HEK293 (cell line): ENCODE measurements around the gene IPCEF1.

Experiments used
- CTCF ChIA-PET: fragments of 350-600 bp; formaldehyde crosslinking; extraction: SDS; loops from one replicate; lab custom pipeline; 2021; ENCODE audit warnings: antibody characterized with exemption; lab: Yijun Ruan, JAX
- POLR2A ChIA-PET: fragments of 300-600 bp; formaldehyde crosslinking; extraction: SDS; loops from one replicate; lab custom pipeline; 2020; ENCODE audit warnings: antibody characterized with exemption, inconsistent platforms; lab: Yijun Ruan, JAX
- H3K27ac ChIP-seq: fragments of 200-500 bp; sonication (Bioruptor generic); 2 replicates; pipeline ENCODE4 v1.5.1; 2014; ENCODE audit warnings: low read depth, low read length, control low read depth, inconsistent platforms; ENCODE audit errors: extremely low read depth
- H3K36me3 ChIP-seq, 2 experiments: fragments of 200-500 bp in 1 of 2; sonication (Bioruptor generic) in 1 of 2; 1 replicate in 1 of 2; 2 replicates in 1 of 2; pipeline ENCODE4 v1.5.1; 2014 to 2017; ENCODE audit warnings: inconsistent platforms in 2 of 2, low read length in 2 of 2; ENCODE audit not compliant: control insufficient read depth in 2 of 2, insufficient read depth in 1 of 2
- H3K4me1 ChIP-seq: fragments of 200-500 bp; sonication (Bioruptor generic); 2 replicates; pipeline ENCODE4 v1.5.1; 2014; ENCODE audit warnings: mild to moderate bottlenecking, low read length, inconsistent platforms; ENCODE audit not compliant: control insufficient read depth, insufficient read depth
- H3K4me3 ChIP-seq: 2 replicates; pipeline ENCODE4 v1.5.1; 2011; ENCODE audit warnings: low read depth, mild to moderate bottlenecking, control low read depth, low read length, moderate library complexity
- H3K9me3 ChIP-seq: fragments of 200-500 bp; sonication (Bioruptor generic); 2 replicates; pipeline ENCODE4 v1.5.1; 2014; ENCODE audit warnings: low read depth, low read length, inconsistent platforms; ENCODE audit not compliant: control insufficient read depth, insufficient read depth
- GLI2 ChIP-seq: fragments of 450-650 bp; formaldehyde crosslinking; IDR thresholded peaks from 2 replicates; pipeline ENCODE4; 2017; ENCODE audit warnings: missing biosample characterization, missing genetic modification characterization, low read depth, borderline replicate concordance
- GLIS1 ChIP-seq: fragments of 450-650 bp; formaldehyde crosslinking; IDR thresholded peaks from 2 replicates; pipeline ENCODE4 v1.5.1; 2016; ENCODE audit warnings: missing biosample characterization, missing genetic modification characterization
- HOXC10 ChIP-seq: sonication (generic); formaldehyde crosslinking; IDR thresholded peaks from 2 replicates; pipeline ENCODE4 v1.8.1; 2023; ENCODE audit warnings: mild to moderate bottlenecking, missing genetic modification reagents
- INSM2 ChIP-seq: fragments of 450-650 bp; formaldehyde crosslinking; IDR thresholded peaks from 2 replicates; pipeline ENCODE4 v1.5.1; 2016; ENCODE audit warnings: missing biosample characterization, missing genetic modification characterization
- KLF8 ChIP-seq: fragments of 450-650 bp; formaldehyde crosslinking; IDR thresholded peaks from 2 replicates; pipeline ENCODE4 v1.5.1; 2016; ENCODE audit warnings: missing biosample characterization, missing genetic modification characterization
- PRDM1 ChIP-seq: fragments of 450-650 bp; formaldehyde crosslinking; IDR thresholded peaks from 2 replicates; pipeline ENCODE4; 2016; ENCODE audit warnings: missing biosample characterization, missing genetic modification characterization
- SP2 ChIP-seq: fragments of 450-650 bp; formaldehyde crosslinking; IDR thresholded peaks from 2 replicates; pipeline ENCODE4 v1.5.1; 2016; ENCODE audit warnings: missing biosample characterization, missing genetic modification characterization
- ZBTB10 ChIP-seq: fragments of 450-650 bp; formaldehyde crosslinking; IDR thresholded peaks from 2 replicates; pipeline ENCODE4 v1.5.1; 2016; ENCODE audit warnings: missing biosample characterization, missing genetic modification characterization
- ZBTB17 ChIP-seq: fragments of 450-650 bp; formaldehyde crosslinking; IDR thresholded peaks from 2 replicates; pipeline ENCODE4 v1.5.1; 2016; ENCODE audit warnings: missing biosample characterization, missing genetic modification characterization
- ZBTB49 ChIP-seq: fragments of 450-650 bp; formaldehyde crosslinking; IDR thresholded peaks from 2 replicates; pipeline ENCODE4 v1.5.1; 2016; ENCODE audit warnings: missing biosample characterization, missing genetic modification characterization, low read depth
- ZBTB8A ChIP-seq: fragments of 450-650 bp; formaldehyde crosslinking; IDR thresholded peaks from 2 replicates; pipeline ENCODE4 v1.5.1; 2016; ENCODE audit warnings: missing biosample characterization, missing genetic modification characterization
- ZNF132 ChIP-seq: fragments of 450-650 bp; formaldehyde crosslinking; IDR thresholded peaks from 2 replicates; pipeline ENCODE4 v1.5.1; 2017; ENCODE audit warnings: missing biosample characterization, missing genetic modification characterization, borderline replicate concordance
- ZNF157 ChIP-seq: fragments of 450-650 bp; formaldehyde crosslinking; IDR thresholded peaks from 2 replicates; pipeline ENCODE4 v1.5.1; 2016; ENCODE audit warnings: missing biosample characterization, missing genetic modification characterization
- ZNF302 ChIP-seq: fragments of 450-650 bp; formaldehyde crosslinking; IDR thresholded peaks from 2 replicates; pipeline ENCODE4 v1.5.1; 2016; ENCODE audit warnings: missing biosample characterization, missing genetic modification characterization, low read depth
- ZNF362 ChIP-seq: fragments of 450-650 bp; formaldehyde crosslinking; IDR thresholded peaks from 2 replicates; pipeline ENCODE4 v1.5.1; 2016; ENCODE audit warnings: missing biosample characterization, missing genetic modification characterization
- ZNF37A ChIP-seq: fragments of 450-650 bp; IDR thresholded peaks from 2 replicates; pipeline ENCODE4 v1.5.1; 2018; ENCODE audit warnings: missing biosample characterization, missing genetic modification characterization
- ZNF423 ChIP-seq: fragments of 450-650 bp; formaldehyde crosslinking; IDR thresholded peaks from 2 replicates; pipeline ENCODE4 v1.5.1; 2016; ENCODE audit warnings: missing biosample characterization, missing genetic modification characterization
- ZNF426 ChIP-seq: fragments of 450-650 bp; formaldehyde crosslinking; IDR thresholded peaks from 2 replicates; pipeline ENCODE4 v1.5.1; 2017; ENCODE audit warnings: missing biosample characterization, missing genetic modification characterization, mild to moderate bottlenecking, inconsistent platforms, moderate library complexity
- ZNF473 ChIP-seq: fragments of 450-650 bp; formaldehyde crosslinking; IDR thresholded peaks from 2 replicates; pipeline ENCODE4 v1.5.1; 2017; ENCODE audit warnings: missing biosample characterization, missing genetic modification characterization
- ZNF530 ChIP-seq: fragments of 450-650 bp; formaldehyde crosslinking; IDR thresholded peaks from 2 replicates; pipeline ENCODE4 v1.5.1; 2016; ENCODE audit warnings: low read depth, missing biosample characterization, missing genetic modification characterization
- ZNF549 ChIP-seq: fragments of 450-650 bp; IDR thresholded peaks from 2 replicates; pipeline ENCODE4 v1.5.1; 2018; ENCODE audit warnings: missing biosample characterization, missing genetic modification characterization, mild to moderate bottlenecking, inconsistent platforms, moderate library complexity
- ZNF555 ChIP-seq: fragments of 450-650 bp; formaldehyde crosslinking; conservative IDR thresholded peaks from 2 replicates; pipeline ENCODE4 v1.5.1; 2017; ENCODE audit warnings: missing biosample characterization, mild to moderate bottlenecking, missing genetic modification characterization, inconsistent platforms
- ZNF580 ChIP-seq: fragments of 450-650 bp; formaldehyde crosslinking; IDR thresholded peaks from 2 replicates; pipeline ENCODE4 v1.5.1; 2016; ENCODE audit warnings: missing biosample characterization, missing genetic modification characterization
- ZNF585B ChIP-seq: fragments of 450-650 bp; formaldehyde crosslinking; IDR thresholded peaks from 2 replicates; pipeline ENCODE4 v1.5.1; 2016; ENCODE audit warnings: missing biosample characterization, missing genetic modification characterization
- ZNF626 ChIP-seq: fragments of 450-650 bp; sonication (Bioruptor Pico); formaldehyde crosslinking; IDR thresholded peaks from 2 replicates; pipeline ENCODE4 v1.5.1; 2018; ENCODE audit warnings: missing biosample characterization, missing genetic modification characterization, inconsistent platforms
- ZNF629 ChIP-seq: fragments of 450-650 bp; formaldehyde crosslinking; IDR thresholded peaks from 2 replicates; pipeline ENCODE4 v1.5.1; 2017; ENCODE audit warnings: missing biosample characterization, missing genetic modification characterization
- ZNF658 ChIP-seq: fragments of 450-650 bp; formaldehyde crosslinking; IDR thresholded peaks from 2 replicates; pipeline ENCODE4; 2016; ENCODE audit warnings: missing biosample characterization, missing genetic modification characterization
- ZNF664 ChIP-seq: fragments of 450-650 bp; formaldehyde crosslinking; IDR thresholded peaks from 2 replicates; pipeline ENCODE4 v1.5.1; 2016; ENCODE audit warnings: missing biosample characterization, missing genetic modification characterization
- ZNF701 ChIP-seq: fragments of 450-650 bp; formaldehyde crosslinking; IDR thresholded peaks from 2 replicates; pipeline ENCODE4 v1.5.1; 2016; ENCODE audit warnings: missing biosample characterization, missing genetic modification characterization
- ZNF747 ChIP-seq: fragments of 450-650 bp; formaldehyde crosslinking; IDR thresholded peaks from 2 replicates; pipeline ENCODE4 v1.5.1; 2016; ENCODE audit warnings: missing biosample characterization, missing genetic modification characterization
- ZSCAN16 ChIP-seq: fragments of 450-650 bp; formaldehyde crosslinking; IDR thresholded peaks from 2 replicates; pipeline ENCODE4 v1.5.1; 2016; ENCODE audit warnings: missing biosample characterization, missing genetic modification characterization
- ZXDB ChIP-seq: fragments of 450-650 bp; formaldehyde crosslinking; IDR thresholded peaks from 2 replicates; pipeline ENCODE4 v1.5.1; 2016; ENCODE audit warnings: missing biosample characterization, missing genetic modification characterization

Gene IPCEF1

GRCh38 chr6:154117485-154117884 is 239.1 kb downstream of the IPCEF1 start:
- no peaks in the 10 kb centered on the region for H3K9me3 ChIP-seq

GRCh38 chr6:154113392-154113791 is 243.2 kb downstream of the IPCEF1 start:
- H3K9me3 ChIP-seq: no peaks in the 10 kb centered on the region
- ChIA-PET CTCF (interaction anchor here (1.3 kb wide), 1 partner anchor 21 kb away, joined by 5 read pairs; no protein-coding TSS in a partner anchor), POLR2A (no interaction called here)
- H3K4me1 ChIP-seq: no peaks in the 10 kb centered on the region
- H3K4me3 ChIP-seq: no peak overlapping the region
- no peak overlapping the region for H3K27ac ChIP-seq
- H3K36me3 ChIP-seq: no peaks in the 10 kb centered on the region
- no peak for TF ChIP-seq ZNF362 (tag by site-specific recombination)
- TF ChIP-seq ZNF423 (tag by site-specific recombination): no peak
- no peak for TF ChIP-seq ZNF157 (tag by site-specific recombination)
- no peak for TF ChIP-seq ZBTB10 (tag by site-specific recombination)
- no peak for TF ChIP-seq ZBTB17
- no peak for TF ChIP-seq ZNF629 (tag by site-specific recombination)
- no peak for TF ChIP-seq ZNF473 (tag by site-specific recombination)
- no peak for TF ChIP-seq ZNF658 (tag by site-specific recombination)
- TF ChIP-seq ZNF530 (tag by site-specific recombination): no peak
- no peak for TF ChIP-seq KLF8 (tag by site-specific recombination)
- no peak for TF ChIP-seq GLIS1 (tag by site-specific recombination)
- TF ChIP-seq ZNF580 (tag by site-specific recombination): no peak
- TF ChIP-seq ZNF701 (tag by site-specific recombination): no peak
- TF ChIP-seq HOXC10: no peak
- TF ChIP-seq ZXDB (tag by site-specific recombination): no peak
- TF ChIP-seq GLI2 (tag by site-specific recombination): no peak
- no peak for TF ChIP-seq PRDM1 (tag by site-specific recombination)

More at GRCh38 chr6:154117485-154117884, 239.1 kb downstream of the IPCEF1 start:
- H3K27ac ChIP-seq: no peak overlapping the region
- H3K4me1 ChIP-seq: no peaks in the 10 kb centered on the region
- POLR2A ChIA-PET: interaction anchor here (0.6 kb wide), 1 partner anchor 219 kb away, joined by 3 read pairs; no protein-coding TSS in a partner anchor
- H3K36me3 ChIP-seq: no peaks in the 10 kb centered on the region
- no peak overlapping the region for H3K4me3 ChIP-seq
- TF ChIP-seq ZBTB8A (no peak), INSM2 (tag by site-specific recombination) (no peak), ZNF37A (tag by site-specific recombination) (no peak), ZNF426 (no peak), ZBTB49 (no peak), ZNF555 (no peak), ZNF664 (no peak), SP2 (tag by site-specific recombination) (no peak), ZSCAN16 (no peak), ZNF626 (no peak), ZNF585B (tag by site-specific recombination) (no peak), ZNF132 (no peak), ZNF747 (tag by site-specific recombination) (no peak), ZNF549 (tag by site-specific recombination) (no peak), ZNF302 (tag by site-specific recombination) (no peak), GLIS1 (tag by site-specific recombination) (no peak)
- TF ChIP-seq, all 188 proteins: peak for 0
- CTCF ChIA-PET: interaction anchor here (1.2 kb wide), 1 partner anchor 20 kb away, joined by 3 read pairs; no protein-coding TSS in a partner anchor
